ENCODE measurements around the gene HORMAD1. TPM values are rescaled to one million over a fixed set of nuclear protein-coding genes. Genes with fewer than 3 reads are reported as not detected.

Gene HORMAD1
- total and polyA plus RNA-seq, 2 of the 13 experiments (the other 11 are each of a cell fraction or from before 2014, with no cell fraction given): not detected

DNA sequence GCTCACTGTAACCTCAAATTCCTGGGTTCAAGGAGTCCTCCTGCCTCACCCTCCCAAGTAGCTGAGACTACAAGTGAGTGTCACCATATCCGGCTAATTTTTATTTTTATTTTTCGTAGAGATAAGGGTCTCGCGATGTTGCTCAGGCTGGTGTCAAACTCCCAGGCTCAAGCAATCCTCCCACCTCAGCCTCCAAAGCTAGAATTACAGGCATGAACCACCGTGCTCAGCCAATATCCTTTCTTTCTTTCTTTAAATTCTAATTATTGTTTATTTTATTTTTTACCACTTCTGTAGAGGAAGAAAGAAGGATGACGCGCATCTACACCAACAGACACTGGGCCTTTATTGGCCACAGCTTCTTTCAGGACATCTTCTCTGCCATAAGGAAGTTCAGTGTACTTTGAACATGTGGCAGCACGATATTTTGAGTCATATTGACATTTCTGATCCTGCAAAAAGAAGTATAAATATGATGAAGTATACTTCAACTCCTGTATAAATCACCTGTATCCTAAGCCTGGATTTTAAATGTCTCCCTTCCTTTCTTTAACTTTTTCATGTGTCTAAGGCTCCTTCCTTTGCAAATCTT is 29.1 kb upstream of the HORMAD1 start:
- DNase-seq (ENCODE audit: low spot score): no peak
- Histone ChIP-seq H2AFZ (ENCODE audit: low read length) (no peak overlapping the region), H3K36me3 (replicated peaks in 1 of 2; ENCODE audit: control insufficient read depth in 1 of 2, insufficient read depth in 2 of 2, low read length in 2 of 2) (no peaks in the 10 kb centered on the region), H3K9me3 (ENCODE audit: low read length) (no peaks in the 10 kb centered on the region), H3K4me1 (ENCODE audit: insufficient read depth, low read length) (no peaks in the 10 kb centered on the region), H3K79me2 (ENCODE audit: insufficient read depth, low read length) (no peaks in the 10 kb centered on the region), H3K4me2 (ENCODE audit: low read depth, low read length) (no peak overlapping the region), H3K9ac (ENCODE audit: insufficient read depth, low read depth, low read length) (no peak overlapping the region), H3K27ac (ENCODE audit: extremely low read length, insufficient read depth, low read length) (no peak overlapping the region), H3K4me3 (replicated peaks in 1 of 3; ENCODE audit: insufficient read depth in 1 of 3, low read depth in 2 of 3, low read length in 3 of 3) (no peak overlapping the region), H4K20me1 (ENCODE audit: insufficient read depth, low read length) (no peaks in the 10 kb centered on the region), H3K27me3 (ENCODE audit: control insufficient read depth in 1 of 2, insufficient read depth in 2 of 2, low read length in 2 of 2) (no peaks in the 10 kb centered on the region)
- WGBS (ENCODE audit: low lambda C conversion rate): 82% methylated on average over 8 of the region's 8 CpGs
- BruUV-seq (replicated peaks): no TSS peak
- ChIA-PET CTCF (ENCODE audit: low intra/inter-chr PET ratio, low total read pairs) (no interaction called here), POLR2A (no interaction called here)
- in situ Hi-C loops (cut with HindIII; ENCODE audit: extremely low pct_ligation_motif_present, low pct_unique_long_range_greater_than_20kb): no loop called here
- no peak for TF ChIP-seq HNRNPUL1 (IDR thresholded peaks at IDR 0.05; ENCODE audit: low read depth, low read length)
- TF ChIP-seq TCF12 (IDR thresholded peaks at IDR 0.05): no peak
- TF ChIP-seq TCF12 (CRISPR knock-in tag; IDR thresholded peaks at IDR 0.05): no peak
- TF ChIP-seq KDM1A (CRISPR knock-in tag; IDR thresholded peaks at IDR 0.05): no peak
- TF ChIP-seq HOXA3 (CRISPR knock-in tag; IDR thresholded peaks at IDR 0.05): no peak
- TF ChIP-seq ZNF235 (CRISPR knock-in tag; IDR thresholded peaks at IDR 0.05; ENCODE audit: borderline replicate concordance): no peak
- TF ChIP-seq KLF11 (CRISPR knock-in tag; IDR thresholded peaks at IDR 0.05): no peak
- TF ChIP-seq KDM4B (CRISPR knock-in tag; IDR thresholded peaks at IDR 0.05): no peak
- TF ChIP-seq ZNF777 (CRISPR knock-in tag; IDR thresholded peaks at IDR 0.05): no peak
- no peak for TF ChIP-seq RBM39 (IDR thresholded peaks at IDR 0.05; ENCODE audit: low read depth, low read length, poor library complexity, severe bottlenecking)
- TF ChIP-seq, protein P1, sequence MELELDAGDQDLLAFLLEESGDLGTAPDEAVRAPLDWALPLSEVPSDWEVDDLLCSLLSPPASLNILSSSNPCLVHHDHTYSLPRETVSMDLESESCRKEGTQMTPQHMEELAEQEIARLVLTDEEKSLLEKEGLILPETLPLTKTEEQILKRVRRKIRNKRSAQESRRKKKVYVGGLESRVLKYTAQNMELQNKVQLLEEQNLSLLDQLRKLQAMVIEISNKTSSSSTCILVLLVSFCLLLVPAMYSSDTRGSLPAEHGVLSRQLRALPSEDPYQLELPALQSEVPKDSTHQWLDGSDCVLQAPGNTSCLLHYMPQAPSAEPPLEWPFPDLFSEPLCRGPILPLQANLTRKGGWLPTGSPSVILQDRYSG (CRISPR knock-in tag; IDR thresholded peaks at IDR 0.05): no peak
- TF ChIP-seq ARNT2 (CRISPR knock-in tag; IDR thresholded peaks at IDR 0.05; ENCODE audit: low read depth): no peak
- TF ChIP-seq, protein P2, sequence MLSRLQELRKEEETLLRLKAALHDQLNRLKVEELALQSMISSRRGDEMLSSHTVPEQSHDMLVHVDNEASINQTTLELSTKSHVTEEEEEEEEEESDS (CRISPR knock-in tag; IDR thresholded peaks at IDR 0.05; ENCODE audit: borderline replicate concordance): no peak
- no peak for TF ChIP-seq POLR2AphosphoS2 (IDR thresholded peaks at IDR 0.05; ENCODE audit: low read depth, low read length)
- TF ChIP-seq GABPB1 (CRISPR knock-in tag; IDR thresholded peaks at IDR 0.05): no peak
- TF ChIP-seq, protein P3, sequence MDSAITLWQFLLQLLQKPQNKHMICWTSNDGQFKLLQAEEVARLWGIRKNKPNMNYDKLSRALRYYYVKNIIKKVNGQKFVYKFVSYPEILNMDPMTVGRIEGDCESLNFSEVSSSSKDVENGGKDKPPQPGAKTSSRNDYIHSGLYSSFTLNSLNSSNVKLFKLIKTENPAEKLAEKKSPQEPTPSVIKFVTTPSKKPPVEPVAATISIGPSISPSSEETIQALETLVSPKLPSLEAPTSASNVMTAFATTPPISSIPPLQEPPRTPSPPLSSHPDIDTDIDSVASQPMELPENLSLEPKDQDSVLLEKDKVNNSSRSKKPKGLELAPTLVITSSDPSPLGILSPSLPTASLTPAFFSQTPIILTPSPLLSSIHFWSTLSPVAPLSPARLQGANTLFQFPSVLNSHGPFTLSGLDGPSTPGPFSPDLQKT (CRISPR knock-in tag; IDR thresholded peaks at IDR 0.05; ENCODE audit: borderline replicate concordance): no peak
- TF ChIP-seq, protein P4, sequence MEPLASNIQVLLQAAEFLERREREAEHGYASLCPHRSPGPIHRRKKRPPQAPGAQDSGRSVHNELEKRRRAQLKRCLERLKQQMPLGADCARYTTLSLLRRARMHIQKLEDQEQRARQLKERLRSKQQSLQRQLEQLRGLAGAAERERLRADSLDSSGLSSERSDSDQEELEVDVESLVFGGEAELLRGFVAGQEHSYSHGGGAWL (CRISPR knock-in tag; IDR thresholded peaks at IDR 0.05): no peak
- TF ChIP-seq, protein P5, sequence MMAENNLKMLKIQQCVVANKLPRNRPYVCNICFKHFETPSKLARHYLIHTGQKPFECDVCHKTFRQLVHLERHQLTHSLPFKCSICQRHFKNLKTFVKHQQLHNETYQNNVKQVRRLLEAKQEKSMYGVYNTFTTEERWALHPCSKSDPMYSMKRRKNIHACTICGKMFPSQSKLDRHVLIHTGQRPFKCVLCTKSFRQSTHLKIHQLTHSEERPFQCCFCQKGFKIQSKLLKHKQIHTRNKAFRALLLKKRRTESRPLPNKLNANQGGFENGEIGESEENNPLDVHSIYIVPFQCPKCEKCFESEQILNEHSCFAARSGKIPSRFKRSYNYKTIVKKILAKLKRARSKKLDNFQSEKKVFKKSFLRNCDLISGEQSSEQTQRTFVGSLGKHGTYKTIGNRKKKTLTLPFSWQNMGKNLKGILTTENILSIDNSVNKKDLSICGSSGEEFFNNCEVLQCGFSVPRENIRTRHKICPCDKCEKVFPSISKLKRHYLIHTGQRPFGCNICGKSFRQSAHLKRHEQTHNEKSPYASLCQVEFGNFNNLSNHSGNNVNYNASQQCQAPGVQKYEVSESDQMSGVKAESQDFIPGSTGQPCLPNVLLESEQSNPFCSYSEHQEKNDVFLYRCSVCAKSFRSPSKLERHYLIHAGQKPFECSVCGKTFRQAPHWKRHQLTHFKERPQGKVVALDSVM (CRISPR knock-in tag; IDR thresholded peaks at IDR 0.05): no peak
- TF ChIP-seq, protein P6, sequence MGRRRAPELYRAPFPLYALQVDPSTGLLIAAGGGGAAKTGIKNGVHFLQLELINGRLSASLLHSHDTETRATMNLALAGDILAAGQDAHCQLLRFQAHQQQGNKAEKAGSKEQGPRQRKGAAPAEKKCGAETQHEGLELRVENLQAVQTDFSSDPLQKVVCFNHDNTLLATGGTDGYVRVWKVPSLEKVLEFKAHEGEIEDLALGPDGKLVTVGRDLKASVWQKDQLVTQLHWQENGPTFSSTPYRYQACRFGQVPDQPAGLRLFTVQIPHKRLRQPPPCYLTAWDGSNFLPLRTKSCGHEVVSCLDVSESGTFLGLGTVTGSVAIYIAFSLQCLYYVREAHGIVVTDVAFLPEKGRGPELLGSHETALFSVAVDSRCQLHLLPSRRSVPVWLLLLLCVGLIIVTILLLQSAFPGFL (CRISPR knock-in tag; IDR thresholded peaks at IDR 0.05): no peak
- no peak for TF ChIP-seq BRCA1 (CRISPR knock-in tag; IDR thresholded peaks at IDR 0.05)
- FAIRE-seq: no peak
- ATAC-seq: no peak
- intact Hi-C loops (cut with micrococcal nuclease; ENCODE audit: unreplicated experiment): no loop called here

Measured in HepG2 (cell line).